GM18873 (cell line): ENCODE data around the gene SNRNP48.

ENCODE experiments used
- ATAC-seq: cut with Tn5 transposase; IDR thresholded peaks from one replicate; pipeline ENCODE4 v1.9.1; 2021; ENCODE audit warnings: mild to moderate bottlenecking, moderate library complexity, moderate number of reproducible peaks; ENCODE audit not compliant: unreplicated experiment, low FRiP score

SNRNP48 gene

DNA sequence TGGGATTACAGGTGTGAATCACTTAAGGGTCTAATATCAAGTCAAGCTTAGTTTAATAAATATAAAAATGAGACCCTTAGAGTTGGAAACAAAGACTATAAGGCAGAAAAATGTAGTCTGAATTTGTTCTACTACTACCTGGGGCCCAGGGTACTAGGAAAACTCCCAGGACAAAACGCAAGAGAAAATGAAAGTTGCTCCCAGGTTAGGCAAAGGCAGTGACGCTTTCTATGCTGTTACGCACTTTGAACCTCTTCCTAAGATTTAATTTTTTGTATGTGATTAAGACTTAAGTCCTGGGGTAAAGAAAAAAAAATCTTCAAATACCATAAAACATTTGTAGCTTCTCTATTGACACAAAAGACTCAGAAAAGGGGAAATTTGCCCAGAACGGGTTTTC lies 31.2 kb upstream of the SNRNP48 start:
- ATAC-seq, result no peak

DNA sequence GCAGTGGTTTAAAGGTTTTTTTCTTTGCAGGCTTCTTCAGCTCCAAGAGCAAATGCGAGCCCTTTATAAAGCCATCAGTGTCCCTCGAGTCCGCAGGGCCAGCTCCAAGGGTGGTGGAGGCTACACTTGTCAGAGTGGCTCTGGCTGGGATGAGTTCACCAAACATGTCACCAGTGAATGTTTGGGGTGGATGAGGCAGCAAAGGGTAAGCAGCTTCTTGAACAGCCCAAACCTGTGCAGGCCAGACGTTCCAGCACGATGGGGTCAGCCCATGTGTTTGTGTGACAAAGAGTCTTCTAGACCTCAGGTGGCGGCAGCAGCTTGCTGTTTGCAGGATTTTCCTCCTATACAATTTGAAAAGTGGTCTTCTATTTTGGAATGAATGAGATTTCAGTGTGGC lies 30.8 kb upstream of the SNRNP48 start:
- no peak for ATAC-seq

GRCh38 chr6:7559651-7560385 lies 30.2 kb upstream of the SNRNP48 start:
- ATAC-seq, result no peak

DNA sequence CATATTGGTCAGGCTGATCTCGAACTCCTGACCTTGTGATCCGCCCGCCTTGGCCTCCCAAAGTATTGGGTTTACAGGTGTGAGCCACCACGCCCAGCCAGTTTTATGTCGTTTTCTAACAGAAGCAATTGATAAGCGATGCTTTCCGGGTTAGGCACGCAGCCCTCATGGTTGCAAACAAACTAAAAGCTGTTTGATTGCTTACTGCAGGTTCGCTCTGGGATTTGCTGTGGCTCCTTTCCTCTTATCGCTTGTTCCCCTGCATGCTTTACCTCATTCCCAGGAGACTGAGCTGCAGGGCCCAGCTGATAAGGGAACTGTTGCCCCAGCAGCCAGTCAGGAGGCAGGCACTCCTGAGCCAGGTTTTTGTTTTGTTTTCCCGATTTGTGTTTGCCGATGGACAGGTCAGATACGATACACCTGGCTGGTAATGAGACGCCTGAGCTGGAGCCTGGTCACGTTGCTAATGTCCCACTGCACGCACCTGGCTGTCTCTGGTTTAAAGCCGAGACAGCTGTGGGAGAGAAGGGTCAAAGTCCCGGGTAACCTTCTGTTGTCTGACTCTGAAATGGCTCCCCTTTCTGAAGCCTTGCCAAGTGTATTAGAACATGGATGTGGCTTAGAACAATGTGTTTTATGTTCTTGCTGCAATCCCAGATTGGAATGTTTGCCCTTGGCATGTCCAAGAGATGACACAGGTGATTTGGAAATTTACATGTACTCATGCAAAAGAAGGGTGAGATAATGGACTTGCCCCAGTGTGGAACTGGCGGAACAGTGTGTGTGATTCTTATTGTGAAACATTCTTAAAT lies 28.6 kb upstream of the SNRNP48 start:
- no peak for ATAC-seq

- no peak for ATAC-seq
Observed at GRCh38 chr6:7562769-7563168, 27.2 kb upstream of the SNRNP48 start.

DNA sequence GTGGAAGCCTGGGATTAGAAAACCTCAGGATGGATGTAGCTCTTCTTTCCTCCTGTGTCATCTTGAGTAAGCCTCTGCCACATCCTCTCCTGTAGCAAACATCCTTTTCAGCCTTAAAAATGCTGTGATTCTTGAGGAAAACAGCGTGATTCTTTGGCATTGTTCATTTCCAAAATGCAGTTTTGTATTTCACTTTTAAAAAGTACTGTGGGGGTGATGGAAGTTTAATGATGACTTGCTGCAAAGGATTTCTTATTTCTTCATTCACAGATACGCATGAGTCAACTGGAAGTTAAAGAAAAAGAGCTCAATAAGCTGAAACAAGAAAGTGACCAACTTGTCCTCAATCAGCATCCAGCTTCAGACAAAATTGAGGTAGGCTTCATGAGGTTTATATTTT lies 23.9 kb upstream of the SNRNP48 start:
- no peak for ATAC-seq

DNA sequence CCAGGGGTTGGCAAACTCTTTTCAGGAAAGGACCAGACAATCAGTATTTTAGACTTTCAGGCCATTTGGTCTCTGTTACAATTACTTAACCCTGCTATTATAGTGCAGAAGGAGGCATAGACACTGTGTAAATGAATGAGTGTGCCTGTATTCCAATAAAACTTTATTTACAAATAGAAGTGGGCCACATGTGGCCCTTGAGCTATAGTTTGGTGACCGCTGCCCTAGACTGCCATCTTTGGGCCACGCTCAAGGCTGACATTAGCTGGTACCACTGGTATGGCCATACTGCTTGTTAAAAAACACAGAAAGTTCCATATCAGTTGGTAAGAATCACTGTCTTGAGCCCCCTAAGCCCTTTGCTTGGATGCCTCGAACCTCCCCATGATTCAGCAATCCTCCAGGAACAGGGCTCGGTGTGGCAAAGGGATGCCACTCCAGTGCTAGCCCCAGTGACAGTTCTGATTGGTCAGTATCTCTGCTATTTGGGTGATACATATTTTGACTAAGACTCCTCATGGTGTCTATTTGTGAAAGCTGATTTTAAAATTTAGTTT lies 23.3 kb upstream of the SNRNP48 start:
- ATAC-seq, result no peak

DNA sequence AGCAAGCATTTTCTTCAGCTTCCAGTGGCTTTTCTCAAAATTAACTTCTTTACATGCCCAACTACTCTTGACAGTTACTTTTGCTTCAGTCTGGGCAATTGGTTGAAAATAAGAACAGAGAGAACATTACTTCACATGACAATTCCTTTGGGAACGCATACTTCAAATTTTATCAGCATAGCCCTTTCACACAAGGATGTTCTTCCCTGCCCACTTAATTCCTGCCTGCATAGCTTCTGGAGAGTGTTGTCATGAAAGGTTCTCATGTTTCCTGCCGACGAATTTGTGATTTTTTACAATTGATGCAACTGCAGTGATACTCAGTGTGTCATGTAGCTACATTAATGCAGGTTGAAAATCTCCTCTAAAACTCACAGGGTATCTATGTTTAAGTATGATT lies 22.0 kb upstream of the SNRNP48 start:
- ATAC-seq, result no peak

DNA sequence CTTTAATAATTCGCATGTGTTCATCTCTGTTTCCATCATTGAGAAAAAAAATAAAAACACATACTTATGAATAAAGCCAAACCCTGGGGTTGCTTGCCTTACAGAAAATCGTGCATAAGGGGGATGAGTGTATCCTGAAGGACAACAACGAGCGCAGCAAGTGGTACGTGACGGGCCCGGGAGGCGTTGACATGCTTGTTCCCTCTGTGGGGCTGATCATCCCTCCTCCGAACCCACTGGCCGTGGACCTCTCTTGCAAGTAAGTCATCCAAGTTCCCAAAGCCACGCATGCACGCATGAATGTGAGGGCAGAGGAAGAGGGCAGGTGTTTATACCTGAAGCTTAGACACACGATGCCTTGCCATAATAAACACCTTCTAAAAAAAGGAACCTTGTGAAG lies 20.9 kb upstream of the SNRNP48 start:
- ATAC-seq, result no peak

DNA sequence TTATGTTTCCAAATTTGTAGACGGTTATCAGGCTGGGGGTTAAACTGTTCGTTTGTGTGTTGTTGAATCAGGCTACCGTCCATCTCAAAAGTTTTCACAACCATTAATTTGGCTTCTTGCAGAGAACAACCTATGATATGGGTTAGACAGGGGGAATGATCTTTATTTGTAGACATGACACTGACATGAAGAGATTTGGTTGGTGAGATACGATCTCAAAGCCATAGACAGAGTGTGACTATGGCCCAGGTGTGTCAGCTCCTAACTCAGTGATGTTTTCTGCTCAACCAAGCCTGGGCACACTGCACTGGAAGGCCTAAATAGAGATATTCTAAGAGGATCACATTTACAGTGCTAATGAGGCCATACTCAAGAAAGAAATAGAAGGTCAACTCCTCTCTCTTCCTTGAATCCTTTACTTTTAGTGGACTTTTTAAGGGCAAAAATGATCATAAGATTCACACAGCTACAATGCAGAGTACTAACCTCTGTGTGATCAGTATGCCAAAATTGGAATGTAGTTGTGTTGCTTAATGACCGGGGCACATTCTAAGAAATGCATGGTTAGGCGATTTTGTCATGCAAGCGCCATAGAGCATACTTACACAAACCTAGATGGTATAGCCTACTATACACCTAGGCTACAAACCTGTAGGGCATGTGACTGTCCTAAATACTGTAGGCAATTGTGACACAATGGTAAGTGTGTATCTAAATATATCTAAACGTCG lies 17.6 kb upstream of the SNRNP48 start:
- ATAC-seq, result no peak

- no peak for ATAC-seq
Observed at GRCh38 chr6:7574500-7574899, 15.5 kb upstream of the SNRNP48 start.

DNA sequence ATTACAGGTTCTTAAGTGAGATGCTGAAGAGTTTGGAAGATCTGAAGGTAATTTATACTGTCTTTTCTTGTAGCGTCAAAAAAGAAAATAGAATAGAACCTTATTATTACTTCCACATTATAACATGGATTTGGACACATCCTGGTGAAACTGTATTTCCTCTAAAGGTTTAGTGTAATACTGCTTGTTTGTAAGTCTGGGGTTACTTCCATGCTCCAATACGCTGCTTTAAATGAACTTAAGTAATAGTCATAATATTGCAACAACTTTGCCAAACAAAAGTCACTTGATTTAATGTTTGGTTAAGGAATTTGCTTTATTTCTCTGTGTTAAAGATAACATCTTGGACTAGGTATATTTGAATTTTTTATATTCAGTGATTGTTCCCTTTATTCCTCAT lies 11.5 kb upstream of the SNRNP48 start:
- ATAC-seq, result no peak

- ATAC-seq, result no peak
Observed at GRCh38 chr6:7578931-7579330, 11.1 kb upstream of the SNRNP48 start.

DNA sequence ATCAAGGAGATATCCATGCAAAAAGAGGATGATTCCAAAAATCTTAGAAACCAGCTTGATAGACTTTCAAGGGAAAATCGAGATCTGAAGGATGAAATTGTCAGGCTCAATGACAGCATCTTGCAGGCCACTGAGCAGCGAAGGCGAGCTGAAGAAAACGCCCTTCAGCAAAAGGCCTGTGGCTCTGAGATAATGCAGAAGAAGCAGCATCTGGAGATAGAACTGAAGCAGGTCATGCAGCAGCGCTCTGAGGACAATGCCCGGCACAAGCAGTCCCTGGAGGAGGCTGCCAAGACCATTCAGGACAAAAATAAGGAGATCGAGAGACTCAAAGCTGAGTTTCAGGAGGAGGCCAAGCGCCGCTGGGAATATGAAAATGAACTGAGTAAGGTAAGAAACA lies 10.1 kb upstream of the SNRNP48 start:
- ATAC-seq, result no peak

GRCh38 chr6:7580537-7580926 lies 9.5 kb upstream of the SNRNP48 start:
- ATAC-seq, result no peak

GRCh38 chr6:7580927-7581618 lies 8.9 kb upstream of the SNRNP48 start:
- ATAC-seq, result no peak

DNA sequence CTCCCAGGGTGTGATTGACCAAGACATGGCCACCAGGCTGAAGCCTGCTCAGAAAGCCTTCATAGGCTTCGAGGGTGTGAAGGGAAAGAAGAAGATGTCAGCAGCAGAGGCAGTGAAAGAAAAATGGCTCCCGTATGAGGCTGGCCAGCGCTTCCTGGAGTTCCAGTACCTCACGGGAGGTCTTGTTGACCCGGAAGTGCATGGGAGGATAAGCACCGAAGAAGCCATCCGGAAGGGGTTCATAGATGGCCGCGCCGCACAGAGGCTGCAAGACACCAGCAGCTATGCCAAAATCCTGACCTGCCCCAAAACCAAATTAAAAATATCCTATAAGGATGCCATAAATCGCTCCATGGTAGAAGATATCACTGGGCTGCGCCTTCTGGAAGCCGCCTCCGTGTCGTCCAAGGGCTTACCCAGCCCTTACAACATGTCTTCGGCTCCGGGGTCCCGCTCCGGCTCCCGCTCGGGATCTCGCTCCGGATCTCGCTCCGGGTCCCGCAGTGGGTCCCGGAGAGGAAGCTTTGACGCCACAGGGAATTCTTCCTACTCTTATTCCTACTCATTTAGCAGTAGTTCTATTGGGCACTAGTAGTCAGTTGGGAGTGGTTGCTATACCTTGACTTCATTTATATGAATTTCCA lies 4.6 kb upstream of the SNRNP48 start:
- no peak for ATAC-seq

DNA sequence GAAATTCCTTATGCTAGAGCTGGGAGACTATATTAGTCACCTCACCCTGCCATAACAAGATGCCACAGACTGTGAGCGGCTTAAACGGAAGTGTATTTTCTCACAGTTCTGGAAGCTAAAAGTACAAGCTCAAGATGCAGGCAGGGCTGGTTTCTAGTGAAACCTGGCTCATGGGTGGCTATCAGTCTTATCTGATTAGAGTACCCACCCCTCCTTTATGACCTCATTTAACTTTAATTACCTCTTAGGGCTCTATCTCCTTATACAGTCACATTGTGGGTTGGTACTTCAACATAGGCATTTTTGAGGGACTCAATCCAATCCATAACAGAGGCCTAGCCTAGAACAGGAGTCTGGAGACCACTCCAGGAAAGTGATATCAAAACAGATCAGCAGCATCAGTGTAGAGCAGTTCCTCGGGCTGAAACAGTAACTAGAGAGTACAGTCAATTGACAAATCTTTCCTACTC lies 2.3 kb upstream of the SNRNP48 start:
- no peak for ATAC-seq

DNA sequence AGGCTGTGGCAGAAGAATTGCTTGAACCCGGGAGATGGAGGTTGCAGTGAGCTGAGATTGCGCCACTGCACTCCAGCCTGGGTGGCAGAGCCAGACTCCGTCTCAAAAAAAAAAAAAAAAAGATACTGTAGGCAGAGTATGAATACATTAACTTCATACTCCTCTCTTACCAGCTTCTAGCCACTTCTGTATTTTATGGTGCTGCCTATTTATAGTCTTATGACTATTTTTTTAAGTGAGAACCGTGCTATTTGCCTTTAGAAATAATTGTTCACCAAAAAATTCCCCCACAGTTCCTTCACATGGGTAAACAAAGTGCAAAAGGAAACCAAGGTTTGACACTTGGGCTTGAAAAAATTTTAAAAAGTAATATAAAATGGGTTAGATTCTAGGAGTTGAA lies 1.5 kb upstream of the SNRNP48 start:
- no peak for ATAC-seq

GRCh38 chr6:7589221-7589620 lies 777 bp upstream of the SNRNP48 start:
- no peak for ATAC-seq
